ENCODE measurements around the gene CCPG1. TPM values are rescaled to one million over a fixed set of nuclear protein-coding genes. Genes with fewer than 3 reads are reported as not detected.
"Not testable (repeated sequence)": the region's sequence is repeated elsewhere in the genome, so short reads cannot be mapped to it uniquely, and the experiment has no call there.

The CCPG1 gene
- polyA plus RNA-seq, 4 donors, result 4.7 to 42.0 (median 16.8) TPM

DNA sequence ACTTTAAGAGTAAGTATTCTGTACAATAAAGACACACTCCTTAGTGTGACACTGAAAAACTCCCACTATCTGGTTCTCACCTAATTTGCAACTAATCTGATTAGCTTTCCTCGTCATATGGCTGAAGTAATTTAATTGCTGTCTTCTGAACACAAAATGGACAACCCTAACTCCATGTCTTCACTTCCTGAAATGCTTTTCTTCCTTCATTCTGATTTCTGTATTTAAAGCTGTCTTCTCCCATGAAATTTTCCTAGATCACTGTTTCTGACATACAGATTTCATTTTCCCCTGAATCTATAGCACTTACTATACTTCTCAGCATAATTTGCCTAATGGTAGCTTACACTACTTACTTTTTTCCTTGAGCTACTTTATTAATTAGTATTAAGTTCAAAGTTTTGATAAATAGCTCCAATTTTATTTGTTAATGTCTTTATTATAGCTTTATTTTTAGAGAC is 6.3 kb downstream of the CCPG1 start:
- DNase-seq (no peak), FAIRE-seq (no peak)
- Histone ChIP-seq H3K4me3 (ENCODE audit: low read depth in 1 of 3, low read length in 3 of 3) (no peak overlapping the region), H3K27ac (ENCODE audit: low read depth in 1 of 3, low read length in 2 of 3) (no peak overlapping the region), H3K27me3 (ENCODE audit: control insufficient read depth in 3 of 3, insufficient read depth in 3 of 3, low read length in 3 of 3) (no peaks in the 10 kb centered on the region), H3K4me1 (ENCODE audit: control insufficient read depth in 3 of 3, insufficient read depth in 2 of 3, low read depth in 1 of 3, low read length in 2 of 3) (peaks cover 0 to 2% (median 2%) of the 10 kb centered on the region in 3 donors), H3K36me3 (ENCODE audit: control insufficient read depth in 3 of 3, insufficient read depth in 2 of 3, low read depth in 1 of 3, low read length in 3 of 3) (no peaks in the 10 kb centered on the region), H3K9me3 (ENCODE audit: control insufficient read depth in 2 of 2, insufficient read depth in 1 of 2, low read depth in 1 of 2, low read length in 1 of 2) (no peaks in the 10 kb centered on the region)
- WGBS, 3 donors, result 61 to 88% (median 86%) methylated on average over 1 of the region's 1 CpG

DNA sequence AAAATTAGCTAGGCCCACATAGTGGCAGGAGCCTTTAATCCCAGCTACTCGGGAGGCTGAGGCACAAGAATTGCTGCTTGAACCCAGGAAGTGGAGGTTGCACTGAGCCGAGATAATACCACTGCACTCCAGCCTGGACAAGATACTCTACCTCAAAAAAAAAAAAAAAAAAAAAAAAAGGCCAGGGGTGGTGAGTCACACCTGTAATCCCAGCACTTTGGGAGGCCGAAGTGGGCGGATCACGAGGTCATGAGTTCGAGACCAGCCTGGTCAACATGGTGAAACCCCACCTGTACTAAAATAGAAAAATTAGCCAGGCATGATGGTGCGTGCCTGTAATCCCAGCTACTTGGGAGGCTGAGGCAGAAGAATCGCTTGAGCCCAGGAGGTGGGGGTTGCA is 8.1 kb downstream of the CCPG1 start:
- not testable (repeated sequence) for H3K4me3 ChIP-seq (ENCODE audit: low read depth in 1 of 3, low read length in 3 of 3); H3K4me1 ChIP-seq (ENCODE audit: control insufficient read depth in 3 of 3, insufficient read depth in 2 of 3, low read depth in 1 of 3, low read length in 2 of 3); H3K27ac ChIP-seq (ENCODE audit: low read depth in 1 of 3, low read length in 2 of 3); H3K27me3 ChIP-seq (ENCODE audit: control insufficient read depth in 3 of 3, insufficient read depth in 3 of 3, low read length in 3 of 3); H3K9me3 ChIP-seq (ENCODE audit: control insufficient read depth in 2 of 2, insufficient read depth in 1 of 2, low read depth in 1 of 2, low read length in 1 of 2); FAIRE-seq; DNase-seq; H3K36me3 ChIP-seq (ENCODE audit: control insufficient read depth in 3 of 3, insufficient read depth in 2 of 3, low read depth in 1 of 3, low read length in 3 of 3)
- 85 to 93% (median 90%) methylated on average over 8 of the region's 8 CpGs for WGBS, 3 donors

DNA sequence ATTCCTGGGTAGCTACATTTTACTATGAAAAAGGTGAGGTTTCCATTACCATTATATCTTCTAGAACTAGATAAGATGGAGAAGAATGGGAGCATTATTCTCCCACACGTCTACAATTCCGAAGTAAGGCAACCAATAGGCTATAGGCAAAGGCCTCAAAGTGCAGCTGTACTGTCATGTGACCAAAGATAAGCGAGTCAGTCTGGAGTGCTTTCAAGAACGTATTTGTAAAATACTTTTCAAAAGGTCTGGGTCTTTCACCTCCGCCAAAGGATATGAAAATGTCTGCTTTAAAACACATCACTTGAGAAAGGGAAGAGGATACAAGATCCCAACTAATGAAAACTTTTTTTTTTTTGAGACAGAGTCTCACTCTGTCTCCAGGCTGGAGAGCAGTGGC is 9.9 kb downstream of the CCPG1 start:
- Histone ChIP-seq H3K27ac (ENCODE audit: low read depth in 1 of 3, low read length in 2 of 3) (no peak overlapping the region), H3K36me3 (ENCODE audit: control insufficient read depth in 3 of 3, insufficient read depth in 2 of 3, low read depth in 1 of 3, low read length in 3 of 3) (no peaks in the 10 kb centered on the region), H3K27me3 (ENCODE audit: control insufficient read depth in 3 of 3, insufficient read depth in 3 of 3, low read length in 3 of 3) (no peaks in the 10 kb centered on the region), H3K4me3 (ENCODE audit: low read depth in 1 of 3, low read length in 3 of 3) (no peak overlapping the region), H3K9me3 (ENCODE audit: control insufficient read depth in 2 of 2, insufficient read depth in 1 of 2, low read depth in 1 of 2, low read length in 1 of 2) (peaks cover 0 to 3% of the 10 kb centered on the region in 2 donors), H3K4me1 (ENCODE audit: control insufficient read depth in 3 of 3, insufficient read depth in 2 of 3, low read depth in 1 of 3, low read length in 2 of 3) (peaks cover 0 to 5% (median 0%) of the 10 kb centered on the region in 3 donors)
- no peak for DNase-seq
- WGBS, 3 donors, result 95 to 96% (median 95%) methylated on average over 5 of the region's 5 CpGs
- no peak for FAIRE-seq

DNA sequence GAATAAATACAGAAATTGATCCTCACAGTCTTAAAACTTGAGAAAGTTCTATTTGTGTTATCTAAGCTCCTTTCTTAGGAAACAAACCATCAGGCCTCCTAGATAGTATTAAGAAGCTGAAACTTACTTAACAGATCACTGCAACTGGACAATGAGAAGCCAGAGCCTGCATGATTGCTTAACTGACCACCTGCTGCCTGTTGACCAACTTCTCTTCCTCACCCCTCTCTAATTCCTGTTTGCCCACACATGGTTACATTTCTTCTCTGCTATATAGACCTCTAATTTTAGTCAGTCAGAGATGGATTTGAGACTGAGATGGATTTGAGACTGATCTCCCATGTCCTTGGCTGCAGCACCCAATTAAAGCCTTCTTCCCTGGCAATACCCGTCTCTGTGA is 13.5 kb downstream of the CCPG1 start:
- FAIRE-seq (no peak), DNase-seq (no peak)
- Histone ChIP-seq H3K4me3 (ENCODE audit: low read depth in 1 of 3, low read length in 3 of 3) (no peak overlapping the region), H3K27ac (ENCODE audit: low read depth in 1 of 3, low read length in 2 of 3) (no peak overlapping the region), H3K36me3 (ENCODE audit: control insufficient read depth in 3 of 3, insufficient read depth in 2 of 3, low read depth in 1 of 3, low read length in 3 of 3) (no peaks in the 10 kb centered on the region), H3K9me3 (ENCODE audit: control insufficient read depth in 2 of 2, insufficient read depth in 1 of 2, low read depth in 1 of 2, low read length in 1 of 2) (peaks cover 0 to 3% of the 10 kb centered on the region in 2 donors), H3K4me1 (ENCODE audit: control insufficient read depth in 3 of 3, insufficient read depth in 2 of 3, low read depth in 1 of 3, low read length in 2 of 3) (peaks cover 0 to 3% (median 0%) of the 10 kb centered on the region in 3 donors), H3K27me3 (ENCODE audit: control insufficient read depth in 3 of 3, insufficient read depth in 3 of 3, low read length in 3 of 3) (no peaks in the 10 kb centered on the region)
- 100% methylated on average over 1 of the region's 1 CpG for whole genome bisulfite sequencing, 3 donors

DNA sequence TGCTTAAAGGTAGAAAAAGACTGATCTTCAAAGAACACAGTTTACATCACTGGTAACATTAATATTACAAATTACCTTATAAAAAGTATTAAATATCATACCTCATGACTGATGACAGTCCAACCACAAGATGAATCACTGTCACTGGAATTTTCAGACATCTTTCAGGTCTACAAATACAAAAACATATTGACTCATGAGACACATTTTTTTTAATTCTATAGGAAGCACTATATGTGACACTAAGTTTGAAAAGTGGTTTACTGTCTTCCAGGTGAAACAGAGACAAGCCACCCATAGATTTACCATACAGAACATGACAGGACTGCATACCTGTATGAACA is 18.9 kb downstream of the CCPG1 start:
- Histone ChIP-seq H3K9me3 (ENCODE audit: control insufficient read depth in 2 of 2, insufficient read depth in 1 of 2, low read depth in 1 of 2, low read length in 1 of 2) (no peaks in the 10 kb centered on the region), H3K4me3 (ENCODE audit: low read depth in 1 of 3, low read length in 3 of 3) (no peak overlapping the region), H3K36me3 (ENCODE audit: control insufficient read depth in 3 of 3, insufficient read depth in 2 of 3, low read depth in 1 of 3, low read length in 3 of 3) (peaks cover 3 to 5% (median 3%) of the 10 kb centered on the region in 3 donors), H3K27ac (ENCODE audit: low read depth in 1 of 3, low read length in 2 of 3) (no peak overlapping the region), H3K4me1 (ENCODE audit: control insufficient read depth in 3 of 3, insufficient read depth in 2 of 3, low read depth in 1 of 3, low read length in 2 of 3) (no peaks in the 10 kb centered on the region), H3K27me3 (ENCODE audit: control insufficient read depth in 3 of 3, insufficient read depth in 3 of 3, low read length in 3 of 3) (no peaks in the 10 kb centered on the region)
- DNase-seq, result no peak
- FAIRE-seq, result no peak

DNA sequence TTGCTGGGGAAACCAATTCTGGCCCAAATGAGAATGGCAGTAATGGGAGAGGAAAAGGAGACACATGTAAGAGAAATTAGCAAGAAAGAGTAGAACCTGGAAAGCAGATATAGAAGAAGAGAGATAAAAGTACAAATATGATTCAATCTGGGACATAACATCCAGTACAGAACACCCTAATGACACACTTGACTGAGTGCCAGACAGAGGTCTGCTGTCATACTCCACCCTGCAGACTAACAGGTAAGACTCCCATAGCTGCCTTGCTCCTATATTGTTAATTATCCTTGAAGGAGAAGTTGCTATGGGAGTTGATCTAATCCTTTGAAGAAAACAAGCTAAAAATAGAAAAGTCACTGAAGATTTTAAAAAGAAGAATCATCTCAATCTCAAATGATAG is 21.1 kb downstream of the CCPG1 start:
- FAIRE-seq (no peak), DNase-seq (no peak)
- no peaks in the 10 kb centered on the region for H3K4me1 ChIP-seq (ENCODE audit: control insufficient read depth in 3 of 3, insufficient read depth in 2 of 3, low read depth in 1 of 3, low read length in 2 of 3)
- H3K4me3 ChIP-seq (ENCODE audit: low read depth in 1 of 3, low read length in 3 of 3), result no peak overlapping the region
- H3K36me3 ChIP-seq (ENCODE audit: control insufficient read depth in 3 of 3, insufficient read depth in 2 of 3, low read depth in 1 of 3, low read length in 3 of 3), result peaks cover 3 to 7% (median 5%) of the 10 kb centered on the region in 3 donors
- H3K27ac ChIP-seq (ENCODE audit: low read depth in 1 of 3, low read length in 2 of 3), result no peak overlapping the region
- no peaks in the 10 kb centered on the region for H3K27me3 ChIP-seq (ENCODE audit: control insufficient read depth in 3 of 3, insufficient read depth in 3 of 3, low read length in 3 of 3)
- no peaks in the 10 kb centered on the region for H3K9me3 ChIP-seq (ENCODE audit: control insufficient read depth in 2 of 2, insufficient read depth in 1 of 2, low read depth in 1 of 2, low read length in 1 of 2)

DNA sequence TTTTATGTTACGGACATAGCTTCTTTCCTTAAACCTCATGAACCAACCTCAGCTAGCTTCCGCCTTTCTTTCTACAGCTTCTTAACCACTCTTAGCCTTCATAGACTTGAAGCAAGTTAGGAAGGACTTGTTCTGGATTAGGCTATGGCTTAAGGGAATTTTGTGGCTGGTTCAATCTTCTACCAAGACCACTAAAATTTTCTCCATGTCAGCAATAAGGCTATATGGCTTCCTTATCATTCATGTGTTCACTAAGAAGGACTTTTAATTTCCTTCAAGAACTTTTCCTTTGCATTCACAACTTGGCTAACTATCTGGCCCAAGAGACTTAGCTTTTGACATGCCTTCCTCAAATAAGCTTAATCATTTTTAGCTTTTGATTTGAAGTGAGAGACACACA is 24.5 kb downstream of the CCPG1 start:
- Histone ChIP-seq H3K4me1 (ENCODE audit: control insufficient read depth in 3 of 3, insufficient read depth in 2 of 3, low read depth in 1 of 3, low read length in 2 of 3) (no peaks in the 10 kb centered on the region), H3K9me3 (ENCODE audit: control insufficient read depth in 2 of 2, insufficient read depth in 1 of 2, low read depth in 1 of 2, low read length in 1 of 2) (no peaks in the 10 kb centered on the region), H3K36me3 (ENCODE audit: control insufficient read depth in 3 of 3, insufficient read depth in 2 of 3, low read depth in 1 of 3, low read length in 3 of 3) (peaks cover 3 to 12% (median 10%) of the 10 kb centered on the region in 3 donors), H3K27me3 (ENCODE audit: control insufficient read depth in 3 of 3, insufficient read depth in 3 of 3, low read length in 3 of 3) (no peaks in the 10 kb centered on the region), H3K27ac (ENCODE audit: low read depth in 1 of 3, low read length in 2 of 3) (no peak overlapping the region), H3K4me3 (ENCODE audit: low read depth in 1 of 3, low read length in 3 of 3) (no peak overlapping the region)
- FAIRE-seq (no peak), DNase-seq (no peak)
- 96 to 98% (median 97%) methylated on average over 2 of the region's 2 CpGs for WGBS, 3 donors

DNA sequence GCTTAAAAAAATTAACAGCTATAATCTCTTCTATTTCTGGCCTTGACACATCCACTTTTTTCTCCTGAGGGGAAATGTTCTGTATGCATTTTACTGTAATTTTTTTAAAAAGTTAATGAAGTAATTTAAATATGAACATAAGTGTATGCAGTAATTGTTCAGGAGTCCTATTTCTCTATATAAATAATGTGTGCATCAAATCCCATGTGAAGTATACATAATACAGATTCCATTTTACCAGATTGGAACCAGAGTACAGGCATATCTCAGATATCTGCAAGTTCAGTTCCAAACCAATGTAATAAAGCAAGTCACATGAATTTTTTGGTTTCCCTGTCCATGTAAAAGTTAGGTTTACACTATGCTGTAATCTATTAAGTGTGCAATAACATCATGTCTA is 26.6 kb downstream of the CCPG1 start:
- DNase-seq (no peak), FAIRE-seq (no peak)
- no peaks in the 10 kb centered on the region for H3K9me3 ChIP-seq (ENCODE audit: control insufficient read depth in 2 of 2, insufficient read depth in 1 of 2, low read depth in 1 of 2, low read length in 1 of 2)
- peaks cover 3 to 15% (median 14%) of the 10 kb centered on the region in 3 donors for H3K36me3 ChIP-seq (ENCODE audit: control insufficient read depth in 3 of 3, insufficient read depth in 2 of 3, low read depth in 1 of 3, low read length in 3 of 3)
- no peak overlapping the region for H3K27ac ChIP-seq (ENCODE audit: low read depth in 1 of 3, low read length in 2 of 3)
- H3K4me1 ChIP-seq (ENCODE audit: control insufficient read depth in 3 of 3, insufficient read depth in 2 of 3, low read depth in 1 of 3, low read length in 2 of 3), result no peaks in the 10 kb centered on the region
- no peaks in the 10 kb centered on the region for H3K27me3 ChIP-seq (ENCODE audit: control insufficient read depth in 3 of 3, insufficient read depth in 3 of 3, low read length in 3 of 3)
- no peak overlapping the region for H3K4me3 ChIP-seq (ENCODE audit: low read depth in 1 of 3, low read length in 3 of 3)

DNA sequence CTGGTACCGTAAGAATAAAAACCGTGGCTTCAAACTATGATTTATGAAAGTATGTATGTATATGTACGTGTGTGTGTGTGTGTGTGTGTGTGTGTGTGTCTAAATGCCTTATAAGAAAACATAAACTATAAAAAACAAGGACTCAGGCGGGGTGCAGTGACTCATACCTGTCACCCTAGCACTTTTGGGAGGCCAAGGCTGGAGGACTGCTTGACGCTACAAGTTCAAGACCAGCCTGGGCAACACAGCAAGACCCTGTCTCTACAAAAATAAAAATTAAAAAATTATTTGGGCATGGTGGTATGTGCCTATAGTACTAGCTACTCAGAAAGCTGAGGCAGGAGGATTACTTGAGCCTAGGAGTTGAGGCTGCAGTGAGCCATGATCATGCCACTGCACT is 29.1 kb downstream of the CCPG1 start:
- Histone ChIP-seq H3K27me3 (ENCODE audit: control insufficient read depth in 3 of 3, insufficient read depth in 3 of 3, low read length in 3 of 3) (no peaks in the 10 kb centered on the region), H3K27ac (ENCODE audit: low read depth in 1 of 3, low read length in 2 of 3) (no peak overlapping the region), H3K4me1 (ENCODE audit: control insufficient read depth in 3 of 3, insufficient read depth in 2 of 3, low read depth in 1 of 3, low read length in 2 of 3) (no peaks in the 10 kb centered on the region), H3K36me3 (ENCODE audit: control insufficient read depth in 3 of 3, insufficient read depth in 2 of 3, low read depth in 1 of 3, low read length in 3 of 3) (peaks cover 0 to 16% (median 14%) of the 10 kb centered on the region in 3 donors), H3K4me3 (ENCODE audit: low read depth in 1 of 3, low read length in 3 of 3) (no peak overlapping the region), H3K9me3 (ENCODE audit: control insufficient read depth in 2 of 2, insufficient read depth in 1 of 2, low read depth in 1 of 2, low read length in 1 of 2) (no peaks in the 10 kb centered on the region)
- FAIRE-seq (no peak), DNase-seq (no peak)
- WGBS, 3 donors, result 87 to 92% (median 92%) methylated on average over 5 of the region's 5 CpGs

Data from small intestine (tissue), 7 donors.